ENCODE results near the gene MED13. TPM values are rescaled to one million over a fixed set of nuclear protein-coding genes. Genes with fewer than 3 reads are reported as not detected.

MED13 gene
- total and polyA plus RNA-seq, 2 experiments from 2014 or later = 4.6 to 51.6 TPM

- Histone ChIP-seq H3F3A (ENCODE audit: insufficient read depth) (0 out of 2 replicates have a peak, but pooled peaks cover 6% of the 10 kb centered on the region), H3K36me3 (ENCODE audit: low read depth) (no peaks in the 10 kb centered on the region), H3K4me1 (ENCODE audit: insufficient read depth) (no peaks in the 10 kb centered on the region), H3K4me3 (no peak overlapping the region), H3K9me2 (ENCODE audit: insufficient read depth) (no peaks in the 10 kb centered on the region), H3K9ac (no peak overlapping the region), H3K4me2 (ENCODE audit: unreplicated experiment) (no peak overlapping the region), H3K9me3 (ENCODE audit: low read depth) (no peaks in the 10 kb centered on the region), H2AFZ (no peak overlapping the region), H4K20me1 (ENCODE audit: insufficient read depth) (no peaks in the 10 kb centered on the region), H3K27ac (no peak overlapping the region), H3K79me2 (ENCODE audit: insufficient read depth) (no peaks in the 10 kb centered on the region), H3K27me3 (replicated peaks; ENCODE audit: insufficient read depth) (peaks cover 8% of the 10 kb centered on the region; the same call in 1 of the 2 replicates)
- in situ Hi-C loops (cut with MboI) = loop anchor here (25.0 kb wide), 1 partner anchor 464 kb away; no protein-coding TSS in a partner anchor
- TF ChIP-seq EZH2phosphoT487 (IDR thresholded peaks at IDR 0.05; ENCODE audit: insufficient read depth, low read depth) (no peak), EZH2 (IDR thresholded peaks at IDR 0.05; ENCODE audit: insufficient read depth, poor library complexity, severe bottlenecking) (no peak)
- WGBS, 2 experiments (ENCODE audit: low coverage in 1 of 2, low lambda C conversion rate in 2 of 2, missing lambda C conversion rate in 2 of 2) = 67 to 69% methylated on average over 4 of the region's 4 CpGs
- no peak for DNase-seq
These were observed 36.4 kb upstream of the MED13 start for GRCh38 chr17:62101515-62101914.

DNA sequence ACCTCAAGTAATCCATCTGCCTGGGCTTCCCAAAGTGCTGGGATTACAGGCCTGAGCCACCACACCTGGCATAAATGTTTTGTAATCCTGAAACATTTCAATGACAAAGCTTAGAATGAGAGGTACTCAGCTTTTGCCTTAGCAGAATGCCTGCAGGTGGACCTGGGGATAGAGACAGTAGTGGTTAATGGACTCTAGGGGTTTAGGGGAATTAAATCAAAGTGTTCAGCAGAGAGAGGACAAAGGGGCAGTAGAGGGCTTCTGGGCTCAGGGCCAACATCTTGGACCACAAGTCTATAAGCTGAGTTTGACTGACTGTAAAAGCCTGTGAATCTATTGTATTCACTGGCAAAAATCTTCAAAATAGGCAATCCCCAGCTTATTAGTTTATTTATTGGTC, 36.0 kb upstream of the MED13 start:
- no peak for TF ChIP-seq EZH2phosphoT487 (IDR thresholded peaks at IDR 0.05; ENCODE audit: insufficient read depth, low read depth)
- no peak for TF ChIP-seq EZH2 (IDR thresholded peaks at IDR 0.05; ENCODE audit: insufficient read depth, poor library complexity, severe bottlenecking)
- no peak overlapping the region for H3K4me3 ChIP-seq
- no peaks in the 10 kb centered on the region for H4K20me1 ChIP-seq (ENCODE audit: insufficient read depth)
- in situ Hi-C loops (cut with MboI) = loop anchor here (25.0 kb wide), 1 partner anchor 464 kb away; no protein-coding TSS in a partner anchor
- no peak overlapping the region for H3K9ac ChIP-seq
- no peak overlapping the region for H3K4me2 ChIP-seq (ENCODE audit: unreplicated experiment)
- H3K27ac ChIP-seq = no peak overlapping the region
- H3K79me2 ChIP-seq (ENCODE audit: insufficient read depth) = no peaks in the 10 kb centered on the region
- peaks cover 4% of the 10 kb centered on the region for H3K4me1 ChIP-seq (ENCODE audit: insufficient read depth)
- no peak overlapping the region for H2AFZ ChIP-seq
- H3F3A ChIP-seq (ENCODE audit: insufficient read depth) = peaks cover 10% of the 10 kb centered on the region
- peaks cover 8% of the 10 kb centered on the region; the same call in 1 of the 2 replicates for H3K27me3 ChIP-seq (replicated peaks; ENCODE audit: insufficient read depth)
- no peaks in the 10 kb centered on the region for H3K9me2 ChIP-seq (ENCODE audit: insufficient read depth)
- no peaks in the 10 kb centered on the region for H3K36me3 ChIP-seq (ENCODE audit: low read depth)
- DNase-seq = no peak
- H3K9me3 ChIP-seq (ENCODE audit: low read depth) = no peaks in the 10 kb centered on the region

DNA sequence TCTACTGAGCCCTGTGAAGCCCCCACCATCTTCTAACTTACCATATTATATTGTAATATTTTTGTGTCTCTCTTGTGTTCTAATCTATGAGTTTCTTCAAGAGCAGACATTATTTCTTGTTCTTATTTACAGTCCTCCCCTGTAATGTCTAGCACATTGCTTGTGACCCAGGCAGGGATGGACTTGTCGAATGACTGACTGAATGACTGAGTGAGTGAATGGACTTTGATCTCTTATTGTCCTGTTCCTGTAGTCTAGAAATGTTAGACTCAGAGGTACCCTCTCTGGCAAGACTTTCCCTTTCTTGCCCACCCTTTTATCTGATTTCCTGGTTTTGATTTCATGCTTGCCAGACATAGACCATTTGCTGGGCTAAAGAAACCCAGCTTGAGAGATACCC, 35.0 kb upstream of the MED13 start:
- Histone ChIP-seq H3F3A (ENCODE audit: insufficient read depth) (peaks cover 15% of the 10 kb centered on the region), H3K4me3 (no peak overlapping the region), H3K9me2 (ENCODE audit: insufficient read depth) (no peaks in the 10 kb centered on the region), H3K27me3 (replicated peaks; ENCODE audit: insufficient read depth) (peaks cover 8% of the 10 kb centered on the region; the same call in 1 of the 2 replicates), H4K20me1 (ENCODE audit: insufficient read depth) (no peaks in the 10 kb centered on the region), H3K79me2 (ENCODE audit: insufficient read depth) (no peaks in the 10 kb centered on the region), H2AFZ (no peak overlapping the region), H3K36me3 (ENCODE audit: low read depth) (no peaks in the 10 kb centered on the region), H3K9me3 (ENCODE audit: low read depth) (no peaks in the 10 kb centered on the region), H3K4me2 (ENCODE audit: unreplicated experiment) (no peak overlapping the region), H3K4me1 (ENCODE audit: insufficient read depth) (peaks cover 14% of the 10 kb centered on the region), H3K9ac (no peak overlapping the region), H3K27ac (no peak overlapping the region)
- DNase-seq = no peak
- in situ Hi-C loops (cut with MboI) = loop anchor here (25.0 kb wide), 1 partner anchor 463 kb away; no protein-coding TSS in a partner anchor
- TF ChIP-seq EZH2phosphoT487 (IDR thresholded peaks at IDR 0.05; ENCODE audit: insufficient read depth, low read depth) = no peak
- WGBS, 2 experiments (ENCODE audit: low coverage in 1 of 2, low lambda C conversion rate in 2 of 2, missing lambda C conversion rate in 2 of 2) = 89 to 90% methylated on average over 1 of the region's 1 CpG

- H3K4me1 ChIP-seq (ENCODE audit: insufficient read depth) = peaks cover 16% of the 10 kb centered on the region
- 47 to 54% methylated on average over 2 of the region's 2 CpGs for WGBS, 2 experiments (ENCODE audit: low coverage in 1 of 2, low lambda C conversion rate in 2 of 2, missing lambda C conversion rate in 2 of 2)
- H3K36me3 ChIP-seq (ENCODE audit: low read depth) = no peaks in the 10 kb centered on the region
- H3K9ac ChIP-seq = no peak overlapping the region
- TF ChIP-seq EZH2 (IDR thresholded peaks at IDR 0.05; ENCODE audit: insufficient read depth, poor library complexity, severe bottlenecking) (no peak), EZH2phosphoT487 (IDR thresholded peaks at IDR 0.05; ENCODE audit: insufficient read depth, low read depth) (no peak)
- peaks cover 16% of the 10 kb centered on the region for H3F3A ChIP-seq (ENCODE audit: insufficient read depth)
- DNase-seq = no peak
- in situ Hi-C loops (cut with MboI) = no loop called here
- H3K27ac ChIP-seq = no peak overlapping the region
- H4K20me1 ChIP-seq (ENCODE audit: insufficient read depth) = no peaks in the 10 kb centered on the region
- no peak overlapping the region for H3K4me2 ChIP-seq (ENCODE audit: unreplicated experiment)
- no peak overlapping the region for H2AFZ ChIP-seq
- no peak overlapping the region for H3K4me3 ChIP-seq
- H3K79me2 ChIP-seq (ENCODE audit: insufficient read depth) = no peaks in the 10 kb centered on the region
- no peaks in the 10 kb centered on the region for H3K9me3 ChIP-seq (ENCODE audit: low read depth)
- no peaks in the 10 kb centered on the region for H3K9me2 ChIP-seq (ENCODE audit: insufficient read depth)
- peaks cover 8% of the 10 kb centered on the region; the same call in 1 of the 2 replicates for H3K27me3 ChIP-seq (replicated peaks; ENCODE audit: insufficient read depth)
These were observed 34.5 kb upstream of the MED13 start for GRCh38 chr17:62099532-62099931.
